ENCODE measurements around the gene SLC12A9.

- TF ChIP-seq CTCF (IDR thresholded peaks at IDR 0.05; ENCODE audit: low read depth, low read length) (no peak), POLR2A (IDR thresholded peaks at IDR 0.05; ENCODE audit: extremely low read depth, insufficient read length) (no peak), MAX (IDR thresholded peaks at IDR 0.05; ENCODE audit: low read depth, low read length) (no peak), MYC (IDR thresholded peaks at IDR 0.05; ENCODE audit: low read depth, low read length) (no peak)
Measured at GRCh38 chr7:100822236-100823139, 30.0 kb upstream of the SLC12A9 start.
